EH (cell line): ENCODE results near the gene PRR5.
"Not testable (repeated sequence)": the region's sequence is repeated elsewhere in the genome, so short reads cannot be mapped to it uniquely, and the experiment has no call there.

ENCODE experiments used
- DNase-seq: peaks from one replicate; pipeline ENCODE4 v3.0.0-alpha.2; 2015; ENCODE audit warnings: low read depth

PRR5 gene

GRCh38 chr22:44673406-44673805, 28.6 kb upstream of the PRR5 start:
- no peak for DNase-seq

- not testable (repeated sequence) for DNase-seq
These were observed 26.0 kb upstream of the PRR5 start for GRCh38 chr22:44676066-44676440.

GRCh38 chr22:44676441-44677352, 25.3 kb upstream of the PRR5 start:
- peak; percentile 39 for DNase-seq

- no peak for DNase-seq
These were observed 24.6 kb upstream of the PRR5 start for GRCh38 chr22:44677353-44677840.

- DNase-seq: no peak
These were observed 24.0 kb upstream of the PRR5 start for GRCh38 chr22:44677871-44678555.

- DNase-seq: no peak
These were observed 23.3 kb upstream of the PRR5 start for GRCh38 chr22:44678556-44679305.

- DNase-seq: not testable (repeated sequence)
These were observed 22.7 kb upstream of the PRR5 start for GRCh38 chr22:44679306-44679647.

GRCh38 chr22:44680058-44680457, 21.9 kb upstream of the PRR5 start:
- no peak for DNase-seq

GRCh38 chr22:44680481-44680894, 21.5 kb upstream of the PRR5 start:
- no peak for DNase-seq

- no peak for DNase-seq
These were observed 19.3 kb upstream of the PRR5 start for GRCh38 chr22:44682556-44683168.

- DNase-seq: no peak
These were observed 18.8 kb upstream of the PRR5 start for GRCh38 chr22:44683237-44683636.

GRCh38 chr22:44683881-44684280, 18.1 kb upstream of the PRR5 start:
- DNase-seq: no peak

GRCh38 chr22:44684506-44685383, 17.3 kb upstream of the PRR5 start:
- peak; percentile 98 for DNase-seq

- DNase-seq: peak; percentile 81
These were observed 16.5 kb upstream of the PRR5 start for GRCh38 chr22:44685384-44686056.

- peak; percentile 74 for DNase-seq
These were observed 15.0 kb upstream of the PRR5 start for GRCh38 chr22:44686873-44687600.

GRCh38 chr22:44689173-44689572, 12.8 kb upstream of the PRR5 start:
- DNase-seq: peak; percentile 36

- no peak for DNase-seq
These were observed 12.0 kb upstream of the PRR5 start for GRCh38 chr22:44689915-44690524.

GRCh38 chr22:44691796-44692661, 10.0 kb upstream of the PRR5 start:
- DNase-seq: no peak
